HG03378 (cell line): ENCODE results near the gene TP53RK.

Experiments used
- ATAC-seq: cut with Tn5 transposase; IDR thresholded peaks from one replicate; pipeline ENCODE4 v1.9.1; 2021; ENCODE audit warnings: mild to moderate bottlenecking, moderate library complexity; ENCODE audit not compliant: unreplicated experiment

The TP53RK gene

GRCh38 chr20:46641424-46641823 is 47.8 kb downstream of the TP53RK start:
- no peak for ATAC-seq

GRCh38 chr20:46640536-46641311 is 48.5 kb downstream of the TP53RK start:
- no peak for ATAC-seq

GRCh38 chr20:46640044-46640443 is 49.2 kb downstream of the TP53RK start:
- no peak for ATAC-seq

- no peak for ATAC-seq
Observed at GRCh38 chr20:46639587-46639986, 49.7 kb downstream of the TP53RK start.

- ATAC-seq, result no peak
Observed at GRCh38 chr20:46638898-46639274, 50.4 kb downstream of the TP53RK start.

- no peak for ATAC-seq
Observed at GRCh38 chr20:46638134-46638897, 50.9 kb downstream of the TP53RK start.

- ATAC-seq, result no peak
Observed at GRCh38 chr20:46637427-46638133, 51.7 kb downstream of the TP53RK start.

- ATAC-seq, result no peak
Observed at GRCh38 chr20:46637020-46637419, 52.2 kb downstream of the TP53RK start.

- ATAC-seq, result no peak
Observed at GRCh38 chr20:46636514-46636913, 52.7 kb downstream of the TP53RK start.

- ATAC-seq, result no peak
Observed at GRCh38 chr20:46635514-46636136, 53.6 kb downstream of the TP53RK start.

GRCh38 chr20:46634528-46634927 is 54.7 kb downstream of the TP53RK start:
- ATAC-seq, result no peak
